T-helper 22 cell (primary cell): Measurements from ENCODE around the gene CLHC1.
"Not testable (repeated sequence)": the region's sequence is repeated elsewhere in the genome, so short reads cannot be mapped to it uniquely, and the experiment has no call there.

Experiments used
- DNase-seq: peaks from one replicate; pipeline ENCODE4 v3.0.0-alpha.2; 2020; ENCODE audit warnings: low read depth

CLHC1 gene

GRCh38 chr2:55152475-55153412 is 79.3 kb downstream of the CLHC1 start:
- no peak for DNase-seq

DNA sequence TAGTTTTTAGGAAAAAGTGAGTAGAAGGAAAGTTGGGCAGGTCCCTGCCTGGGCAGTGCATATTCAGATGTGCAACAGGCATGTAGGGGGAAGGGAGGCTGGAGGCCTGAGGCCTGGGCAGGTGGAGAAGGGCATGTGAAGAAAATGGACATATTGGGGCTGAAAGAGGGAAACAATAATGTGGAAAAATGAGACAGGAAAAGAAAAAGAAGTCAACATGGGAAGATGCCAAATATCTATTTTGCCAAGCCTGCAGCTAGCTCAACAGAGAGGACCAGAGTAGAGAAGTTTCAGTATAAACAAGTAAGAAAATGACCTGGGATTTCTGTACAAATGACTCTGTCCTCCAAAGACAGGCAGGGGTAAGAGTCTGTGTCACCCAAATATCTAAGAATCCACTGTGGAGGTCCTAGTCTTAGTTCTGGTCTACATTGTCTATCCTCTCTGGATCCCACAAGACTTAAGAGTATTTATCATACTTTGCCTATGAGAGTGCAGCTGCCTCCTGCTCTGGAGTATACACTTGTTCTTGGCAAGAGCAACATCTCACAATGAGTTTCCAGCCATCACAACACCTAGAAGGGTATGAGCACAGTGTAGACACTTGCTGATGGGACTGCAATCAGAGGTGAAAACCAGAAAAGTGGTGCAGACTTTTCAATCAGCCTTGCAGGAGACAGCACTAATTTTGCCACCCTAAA is 80.2 kb downstream of the CLHC1 start:
- no peak for DNase-seq

DNA sequence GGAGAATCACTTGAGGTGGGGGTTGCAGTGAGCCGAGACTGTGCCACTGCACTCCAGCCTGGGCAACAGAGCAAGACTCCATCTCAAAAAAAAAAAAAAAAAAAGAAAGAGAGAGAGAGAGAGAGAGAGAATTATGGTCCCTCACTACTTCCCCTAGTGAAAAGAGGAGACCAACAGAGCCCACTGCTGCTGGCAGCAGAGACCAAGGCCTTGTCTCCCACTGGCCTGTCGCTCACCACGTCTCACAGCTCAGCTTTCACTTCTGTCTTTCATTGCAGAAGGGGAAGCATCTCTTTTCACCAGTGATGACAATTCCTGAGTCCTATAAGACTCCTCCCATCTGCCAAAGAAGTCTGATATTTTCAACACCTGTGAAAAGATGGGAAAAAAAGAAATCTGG is 81.3 kb downstream of the CLHC1 start:
- DNase-seq = no peak

GRCh38 chr2:55148269-55148668 is 83.8 kb downstream of the CLHC1 start:
- DNase-seq = no peak

DNA sequence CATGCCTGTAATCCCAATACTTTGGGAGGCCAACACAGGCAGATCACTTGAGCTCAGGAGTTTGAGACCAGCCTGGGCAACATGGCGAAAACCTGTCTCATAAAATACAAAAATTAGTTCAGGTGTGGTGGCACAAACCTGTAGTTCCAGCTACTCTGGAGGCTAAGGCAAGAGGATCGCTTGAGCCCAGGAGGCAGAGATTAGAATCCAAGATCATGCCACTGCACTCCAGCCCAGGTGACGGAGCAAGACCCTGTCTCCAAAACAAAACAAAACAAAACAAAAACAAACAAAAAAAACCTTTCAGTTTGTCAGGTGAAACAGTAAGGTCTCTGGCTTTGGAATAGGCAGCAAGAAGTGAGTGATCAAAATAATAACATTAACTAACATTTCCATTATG is 84.6 kb downstream of the CLHC1 start:
- DNase-seq = no peak

DNA sequence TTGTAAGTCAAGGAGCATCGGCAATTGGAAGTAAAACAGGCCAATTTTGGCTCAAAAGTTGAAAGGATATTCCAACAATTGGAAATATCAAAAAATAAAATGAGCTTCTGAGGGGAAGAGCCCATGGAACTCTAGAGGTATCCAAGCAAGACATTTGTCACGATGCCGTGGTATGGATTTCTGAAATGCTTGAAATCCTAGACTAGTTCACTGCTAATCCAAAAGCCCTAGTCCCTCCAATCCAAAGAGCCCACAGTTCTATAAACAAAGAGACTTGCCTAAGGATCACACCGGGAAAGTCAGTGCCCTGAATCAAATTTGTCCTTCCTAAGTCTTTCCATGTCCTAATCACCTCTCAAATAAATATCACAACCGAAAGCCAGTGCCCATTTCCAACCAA is 85.1 kb downstream of the CLHC1 start:
- no peak for DNase-seq

DNA sequence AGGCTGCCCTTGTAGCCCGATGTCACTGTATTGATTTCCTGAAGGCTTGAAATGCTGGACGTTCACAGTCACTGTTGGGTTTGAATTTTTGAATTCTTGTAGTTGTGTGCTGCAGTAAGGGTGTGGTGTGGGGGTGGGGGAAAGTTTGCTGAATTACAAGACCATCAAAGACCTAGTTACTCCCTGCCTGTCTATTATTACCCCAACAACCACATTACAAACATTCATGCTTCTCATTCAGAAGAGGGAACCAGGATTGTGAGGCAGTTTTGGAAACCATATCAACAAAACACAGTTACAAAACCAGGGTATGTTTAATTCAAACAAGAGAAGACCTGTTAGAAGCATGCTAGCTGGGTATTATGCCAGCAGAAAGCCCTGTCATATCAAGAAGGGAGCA is 85.8 kb downstream of the CLHC1 start:
- DNase-seq = no peak

DNA sequence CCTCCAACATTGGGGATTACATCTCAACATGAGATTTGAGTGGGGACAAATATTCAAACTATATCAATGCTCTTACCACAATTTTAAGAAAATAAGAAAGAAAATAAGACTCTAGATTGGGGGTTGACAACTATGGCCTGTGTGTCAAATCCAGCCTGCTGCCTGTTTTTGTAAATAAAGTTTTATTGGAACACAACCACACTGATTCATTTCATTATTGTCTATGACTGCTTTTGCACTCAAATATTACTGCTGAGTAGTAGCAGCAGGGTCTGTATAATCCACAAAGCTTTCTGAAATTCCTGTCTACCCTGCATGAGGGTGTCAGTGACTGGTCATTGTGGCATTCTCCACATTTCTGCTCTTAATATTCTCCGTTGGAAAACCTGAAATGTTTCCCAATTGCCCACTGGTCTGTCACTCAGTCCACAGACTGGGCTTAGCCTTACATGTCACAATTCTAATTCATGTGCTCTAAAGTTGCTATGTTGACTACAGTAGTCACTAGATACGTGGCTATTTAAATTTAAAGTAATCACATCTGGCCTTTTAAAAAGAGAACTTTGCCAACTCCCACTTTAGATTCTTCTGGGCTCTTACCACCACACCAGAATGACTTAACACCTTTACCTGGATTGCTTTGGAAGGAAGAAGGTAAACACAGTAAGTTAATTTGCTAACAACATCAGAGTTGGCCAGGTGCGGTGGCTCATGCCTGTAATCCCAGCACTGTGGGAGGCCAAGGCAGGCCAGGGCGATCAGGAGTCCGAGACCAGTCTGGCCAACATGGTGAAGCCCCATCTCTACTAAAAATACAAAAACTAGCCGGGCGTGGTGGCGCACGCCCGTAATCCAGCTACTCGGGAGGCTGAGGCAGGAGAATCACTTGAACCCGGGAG is 86.9 kb downstream of the CLHC1 start:
- DNase-seq = no peak

DNA sequence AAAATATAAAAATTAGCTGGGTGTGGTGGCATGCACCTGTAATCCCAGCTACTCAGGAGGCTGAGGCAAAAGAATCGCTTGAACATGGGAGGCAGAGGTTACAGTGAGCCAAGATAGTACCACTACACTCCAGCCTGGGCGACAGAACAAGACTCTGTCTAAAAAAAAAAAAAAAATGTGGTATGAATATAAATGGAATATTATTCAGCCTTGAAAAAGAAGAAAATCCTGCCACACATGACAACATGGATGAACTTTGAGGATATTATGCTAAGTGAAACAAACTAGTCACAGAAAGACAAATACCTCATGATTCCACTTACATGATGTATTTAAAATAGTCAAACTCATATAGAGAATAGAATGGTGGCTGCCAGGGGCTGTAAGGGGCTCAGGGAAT is 88.4 kb downstream of the CLHC1 start:
- not testable (repeated sequence) for DNase-seq

GRCh38 chr2:55142518-55142917 is 89.6 kb downstream of the CLHC1 start:
- no peak for DNase-seq

DNA sequence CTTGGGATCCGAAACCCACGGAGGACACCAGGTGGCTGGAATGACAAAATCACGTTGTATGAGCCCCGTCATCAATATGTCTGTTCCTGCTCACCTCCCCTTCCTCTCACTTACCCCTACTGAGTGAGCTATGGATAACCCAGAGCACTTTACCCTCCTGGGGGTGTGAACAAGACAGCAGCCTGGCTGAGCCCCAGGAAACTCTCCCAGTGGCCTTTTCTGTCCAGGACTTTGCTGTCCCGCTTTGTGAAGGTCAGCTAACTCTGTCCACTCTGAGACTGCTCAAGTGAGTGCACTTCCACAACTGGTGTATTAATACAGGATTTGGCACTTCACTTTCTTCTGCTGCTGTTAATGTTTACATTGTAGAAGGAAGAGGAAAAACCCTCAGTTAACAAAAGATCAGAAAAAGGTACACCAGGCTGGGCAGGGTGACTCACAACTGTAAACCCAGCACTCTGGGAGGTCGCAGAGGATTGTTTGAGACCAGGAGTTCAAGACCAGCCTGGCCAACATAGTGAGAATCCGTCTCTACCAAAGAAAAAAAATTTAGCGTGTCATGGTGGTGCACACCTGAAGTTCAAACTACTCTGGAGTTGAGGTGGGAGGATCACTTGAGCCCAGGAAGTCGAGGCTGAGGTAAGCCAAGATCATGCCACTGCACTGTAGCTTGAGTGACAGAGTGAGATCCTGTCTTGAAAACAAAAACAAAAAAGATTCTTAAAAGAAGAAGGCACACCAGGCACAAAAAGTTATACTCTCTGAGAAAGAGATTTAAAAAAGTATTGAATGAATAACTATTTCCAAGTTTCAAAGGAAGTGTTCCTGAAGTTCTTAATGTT is 90.3 kb downstream of the CLHC1 start:
- DNase-seq = no peak

DNA sequence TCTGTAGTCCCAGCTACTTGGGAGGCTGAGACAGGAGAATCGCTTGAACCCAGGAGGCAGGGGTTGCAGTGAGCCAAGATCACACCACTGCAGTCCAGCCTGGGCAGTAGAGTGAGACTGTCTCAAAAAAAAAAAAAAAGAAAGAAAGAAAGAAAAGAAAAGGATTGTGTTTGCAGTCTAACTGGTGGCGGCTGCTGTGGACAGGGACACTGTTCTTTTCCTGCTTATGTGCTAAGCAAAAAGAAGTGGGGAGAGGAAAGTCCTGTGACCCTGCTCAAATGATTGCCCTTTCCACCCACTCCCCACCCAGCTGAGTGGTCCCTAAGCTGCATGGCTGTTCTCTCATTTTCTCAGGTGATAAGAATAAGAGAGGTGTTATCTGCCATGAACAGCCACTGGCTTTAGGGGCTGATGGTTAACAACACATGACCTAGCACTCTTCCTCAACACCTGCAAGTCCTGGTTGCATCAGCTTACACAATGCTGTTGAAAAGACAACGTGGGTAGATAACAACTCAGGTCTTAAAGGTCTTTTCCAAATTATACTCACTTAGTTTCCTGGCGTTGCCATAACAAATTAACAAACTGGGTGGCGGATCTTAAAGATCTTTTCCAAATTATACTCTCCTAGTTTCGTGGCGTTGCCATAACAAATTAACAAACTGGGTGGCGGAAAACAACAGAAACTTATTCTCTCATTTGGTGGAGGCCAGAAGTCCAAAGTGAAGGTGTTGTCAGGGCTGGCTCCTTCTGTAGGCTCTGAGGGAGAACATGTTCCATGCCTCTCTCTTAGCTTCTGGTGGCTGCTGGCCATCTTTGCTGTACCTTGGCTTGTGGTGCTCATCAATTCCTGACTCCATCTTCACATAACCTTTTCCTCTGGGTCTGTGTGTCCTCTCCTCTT is 91.5 kb downstream of the CLHC1 start:
- DNase-seq = no peak

DNA sequence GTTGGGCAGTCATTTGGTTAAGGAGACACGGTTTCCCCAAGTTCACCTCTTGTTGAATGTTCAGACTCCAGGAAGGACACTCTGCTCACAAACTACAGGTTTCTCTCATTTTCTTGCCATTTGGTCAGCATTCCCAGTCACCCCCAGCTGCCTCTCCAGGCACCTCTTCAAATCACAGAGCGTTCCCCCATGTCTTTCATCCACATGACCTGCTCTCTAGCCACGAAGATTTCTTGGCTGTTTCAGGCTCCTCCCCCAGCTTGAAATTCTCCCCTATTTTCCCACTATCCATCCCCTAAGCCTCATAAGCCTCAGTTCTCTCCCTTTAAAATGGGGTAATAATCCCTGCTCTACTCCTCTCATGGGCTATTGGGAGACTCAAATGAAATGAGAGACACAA is 92.8 kb downstream of the CLHC1 start:
- no peak for DNase-seq

- no peak for DNase-seq
These were observed 93.2 kb downstream of the CLHC1 start for GRCh38 chr2:55138882-55139229.

GRCh38 chr2:55138014-55138881 is 93.8 kb downstream of the CLHC1 start:
- no peak for DNase-seq

DNA sequence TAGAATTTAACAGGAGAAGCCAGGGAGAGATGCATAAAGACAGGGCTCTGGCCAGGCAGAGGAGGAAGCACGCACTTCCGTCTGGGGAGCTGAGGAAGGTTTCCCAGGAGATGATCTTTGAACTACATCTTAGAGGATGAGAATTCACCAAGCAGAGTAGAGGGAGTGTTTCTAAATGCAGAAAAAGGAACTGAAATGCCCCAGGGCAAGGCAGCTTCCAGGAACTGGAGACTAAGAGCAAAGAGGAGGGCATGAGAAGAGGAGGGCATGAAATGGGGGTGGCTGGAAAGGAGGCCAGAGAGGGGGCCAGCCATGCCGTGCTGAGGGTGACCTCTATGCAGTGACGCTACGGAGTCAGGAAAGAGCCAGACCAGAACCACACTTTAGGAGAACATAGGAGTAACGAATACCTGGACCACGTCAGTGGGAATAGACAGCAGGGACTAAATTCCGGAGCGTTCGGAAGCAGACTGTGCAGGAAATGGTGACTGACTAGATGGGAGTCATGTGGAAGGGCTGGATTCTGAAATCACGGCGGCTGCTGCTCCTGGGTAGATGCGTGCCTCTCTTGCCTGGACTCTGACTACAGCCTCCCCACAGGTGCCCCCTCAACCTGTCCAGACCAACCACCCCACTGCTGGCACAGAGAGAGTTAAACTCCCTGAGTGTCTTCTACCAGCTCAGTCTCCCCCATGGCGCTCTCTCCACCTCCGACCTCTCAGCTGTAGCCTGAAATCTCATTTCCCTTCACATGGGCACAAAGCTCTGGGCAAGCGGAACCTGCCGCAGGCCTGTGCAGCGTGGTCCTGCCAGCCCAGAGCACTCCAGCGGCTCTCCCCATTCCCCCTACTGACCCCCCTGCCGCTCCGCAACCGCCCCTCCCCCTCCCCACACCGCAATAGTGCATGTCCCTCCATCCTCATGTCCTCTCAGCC is 94.8 kb downstream of the CLHC1 start:
- DNase-seq = no peak

- DNase-seq = no peak
These were observed 96.0 kb downstream of the CLHC1 start for GRCh38 chr2:55136138-55136541.

GRCh38 chr2:55135491-55135890 is 96.6 kb downstream of the CLHC1 start:
- no peak for DNase-seq
